Chondrocyte (in vitro differentiated cells): ENCODE results near the gene ENTPD5. TPM values are rescaled to one million over a fixed set of nuclear protein-coding genes. Genes with fewer than 3 reads are reported as not detected.

ENCODE experiments used
- DNase-seq: peaks from one replicate; pipeline ENCODE4 v3.0.0; 2021; ENCODE audit warnings: mixed read lengths, low spot score
- H3K27ac Mint-ChIP-seq: one replicate; pipeline ENCODE4 v1.8.0; 2021; ENCODE audit warnings: mild to moderate bottlenecking, moderate library complexity, mixed read lengths; ENCODE audit not compliant: unreplicated experiment
- H3K27me3 Mint-ChIP-seq: 2 replicates; pipeline ENCODE4 v1.8.0; 2021; ENCODE audit warnings: low read depth, mixed read lengths
- H3K36me3 Mint-ChIP-seq: 2 replicates; pipeline ENCODE4 v1.8.0; 2021; ENCODE audit warnings: low read depth, mixed read lengths
- H3K4me1 Mint-ChIP-seq: 2 replicates; pipeline ENCODE4 v1.8.0; 2021; ENCODE audit warnings: low read depth, mild to moderate bottlenecking, mixed read lengths
- H3K4me3 Mint-ChIP-seq: one replicate; pipeline ENCODE4 v1.8.0; 2021; ENCODE audit warnings: mild to moderate bottlenecking, moderate library complexity, mixed read lengths; ENCODE audit not compliant: unreplicated experiment
- H3K9me3 Mint-ChIP-seq: 2 replicates; pipeline ENCODE4 v1.8.0; 2021; ENCODE audit warnings: low read depth, mixed read lengths
- total RNA-seq: library from RNA; stranded (reverse); gene quantifications from 3 replicates; pipeline ENCODE4 v1.2.1, GENCODE V29; 2021
- TF ChIP-seq, protein P1 (sequence below): fragments of 200-600 bp; sonication (generic); IDR thresholded peaks from 2 replicates; pipeline ENCODE4 v1.5.0; 2021; ENCODE audit warnings: antibody characterized with exemption, mild to moderate bottlenecking, moderate library complexity

The ENTPD5 gene
- total RNA-seq, 1 donor from 2014 or later, result 19.3 TPM

DNA sequence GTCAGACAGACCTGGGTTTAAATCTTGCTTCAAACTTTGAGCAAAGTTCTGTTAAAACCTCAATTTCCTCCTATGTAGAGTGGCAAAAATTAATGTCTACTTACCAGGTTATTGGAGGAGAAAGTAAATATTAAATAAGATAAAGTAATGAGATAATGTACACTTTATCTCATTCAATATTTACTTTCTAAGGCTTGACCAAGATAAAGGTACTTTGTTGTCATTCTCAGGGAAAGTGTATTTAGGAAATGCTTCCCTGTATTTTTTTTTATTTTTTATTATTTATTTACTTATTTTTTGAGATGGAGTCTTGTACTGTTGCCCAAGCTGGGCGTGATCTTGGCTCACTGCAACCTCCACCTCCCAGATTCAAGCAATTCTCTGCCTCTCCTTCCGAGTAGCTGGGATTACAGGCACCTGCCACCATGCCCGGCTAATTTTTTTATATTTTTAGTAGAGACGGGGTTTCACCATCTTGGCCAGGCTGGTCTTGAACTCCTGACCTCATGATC lies 73.9 kb downstream of the ENTPD5 start:
- Mint-ChIP-seq H3K27me3 (no peaks in the 10 kb centered on the region), H3K27ac (no peak overlapping the region), H3K4me1 (peaks cover 6% of the 10 kb centered on the region), H3K36me3 (peaks cover 14% of the 10 kb centered on the region), H3K4me3 (no peak overlapping the region), H3K9me3 (no peaks in the 10 kb centered on the region)
- TF ChIP-seq, protein P1, sequence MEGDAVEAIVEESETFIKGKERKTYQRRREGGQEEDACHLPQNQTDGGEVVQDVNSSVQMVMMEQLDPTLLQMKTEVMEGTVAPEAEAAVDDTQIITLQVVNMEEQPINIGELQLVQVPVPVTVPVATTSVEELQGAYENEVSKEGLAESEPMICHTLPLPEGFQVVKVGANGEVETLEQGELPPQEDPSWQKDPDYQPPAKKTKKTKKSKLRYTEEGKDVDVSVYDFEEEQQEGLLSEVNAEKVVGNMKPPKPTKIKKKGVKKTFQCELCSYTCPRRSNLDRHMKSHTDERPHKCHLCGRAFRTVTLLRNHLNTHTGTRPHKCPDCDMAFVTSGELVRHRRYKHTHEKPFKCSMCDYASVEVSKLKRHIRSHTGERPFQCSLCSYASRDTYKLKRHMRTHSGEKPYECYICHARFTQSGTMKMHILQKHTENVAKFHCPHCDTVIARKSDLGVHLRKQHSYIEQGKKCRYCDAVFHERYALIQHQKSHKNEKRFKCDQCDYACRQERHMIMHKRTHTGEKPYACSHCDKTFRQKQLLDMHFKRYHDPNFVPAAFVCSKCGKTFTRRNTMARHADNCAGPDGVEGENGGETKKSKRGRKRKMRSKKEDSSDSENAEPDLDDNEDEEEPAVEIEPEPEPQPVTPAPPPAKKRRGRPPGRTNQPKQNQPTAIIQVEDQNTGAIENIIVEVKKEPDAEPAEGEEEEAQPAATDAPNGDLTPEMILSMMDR, result no peak
- DNase-seq, result no peak

DNA sequence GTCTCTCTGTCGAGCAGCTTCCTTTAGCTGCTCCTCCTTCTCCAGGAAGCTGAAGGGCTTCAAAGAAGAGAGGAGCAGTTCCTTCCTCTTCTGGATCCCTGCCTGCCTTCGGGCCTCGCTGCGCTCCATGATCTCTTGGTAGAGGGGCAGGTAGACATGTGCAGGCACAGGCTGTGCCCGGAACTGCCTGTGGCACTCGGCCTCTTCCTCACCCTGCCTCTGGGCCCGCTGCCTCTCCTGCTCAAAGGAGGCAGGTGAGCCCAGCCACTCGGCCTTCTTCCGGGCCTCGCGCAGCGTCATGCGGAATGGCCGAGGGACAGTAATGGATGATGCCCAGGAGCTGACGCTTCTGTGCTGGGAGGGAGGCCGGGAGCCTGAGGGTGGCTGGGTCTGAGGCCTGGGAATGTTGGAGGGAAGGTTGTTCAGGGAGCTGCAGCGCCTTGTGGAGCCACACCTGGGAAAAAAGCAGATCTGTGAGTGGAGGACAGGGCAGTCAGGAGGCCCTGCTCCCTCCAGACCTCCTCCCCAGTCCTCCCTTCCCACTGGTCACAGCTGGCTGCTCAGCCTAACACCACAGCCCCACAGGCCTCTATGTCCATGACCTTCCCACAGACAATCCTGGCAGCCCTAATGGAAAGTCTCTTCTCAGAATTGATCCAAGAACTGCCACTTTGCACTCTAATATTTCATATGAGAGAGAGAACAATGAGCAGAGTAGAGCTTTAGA lies 74.5 kb downstream of the ENTPD5 start:
- Mint-ChIP-seq H3K9me3 (no peaks in the 10 kb centered on the region), H3K27ac (no peak overlapping the region), H3K4me3 (no peak overlapping the region), H3K27me3 (no peaks in the 10 kb centered on the region), H3K36me3 (peaks cover 14% of the 10 kb centered on the region), H3K4me1 (peaks cover 2% of the 10 kb centered on the region)
- TF ChIP-seq, protein P1, result no peak
- DNase-seq, result no peak

GRCh38 chr14:73943083-73943482 lies 76.0 kb downstream of the ENTPD5 start:
- H3K9me3 Mint-ChIP-seq, result no peaks in the 10 kb centered on the region
- no peak for DNase-seq
- TF ChIP-seq, protein P1, result no peak
- no peaks in the 10 kb centered on the region for H3K4me1 Mint-ChIP-seq
- H3K4me3 Mint-ChIP-seq, result no peak overlapping the region
- no peak overlapping the region for H3K27ac Mint-ChIP-seq
- no peaks in the 10 kb centered on the region for H3K27me3 Mint-ChIP-seq
- peaks cover 14% of the 10 kb centered on the region for H3K36me3 Mint-ChIP-seq

- no peaks in the 10 kb centered on the region for H3K27me3 Mint-ChIP-seq
- H3K4me3 Mint-ChIP-seq, result no peak overlapping the region
- DNase-seq, result no peak
- TF ChIP-seq, protein P1, result no peak
- H3K27ac Mint-ChIP-seq, result no peak overlapping the region
- H3K4me1 Mint-ChIP-seq, result no peaks in the 10 kb centered on the region
- no peaks in the 10 kb centered on the region for H3K9me3 Mint-ChIP-seq
- H3K36me3 Mint-ChIP-seq, result peaks cover 16% of the 10 kb centered on the region
These were observed 76.9 kb downstream of the ENTPD5 start for GRCh38 chr14:73942180-73942579.

DNA sequence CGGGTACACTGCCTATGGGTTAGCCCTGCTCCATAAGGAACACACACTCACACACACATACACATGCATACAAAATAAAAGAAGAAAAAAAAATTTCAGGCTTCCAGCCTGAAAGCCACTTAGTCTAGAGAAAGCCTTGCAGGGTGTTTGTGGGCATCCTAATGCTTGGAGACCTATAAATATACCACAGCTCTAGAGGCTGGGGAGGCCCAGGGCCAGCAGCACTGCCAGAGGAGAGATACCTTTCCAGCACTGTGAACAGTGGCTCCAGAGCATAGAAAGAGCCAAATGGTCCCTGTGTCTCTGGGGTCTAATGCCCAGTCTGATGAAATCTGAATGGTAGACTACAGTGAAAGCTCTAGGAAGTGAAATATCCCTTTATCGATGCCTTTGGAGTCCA lies 82.1 kb downstream of the ENTPD5 start:
- Mint-ChIP-seq H3K27ac (no peak overlapping the region), H3K27me3 (no peaks in the 10 kb centered on the region), H3K4me3 (no peak overlapping the region), H3K36me3 (peaks cover 15% of the 10 kb centered on the region), H3K4me1 (no peaks in the 10 kb centered on the region), H3K9me3 (no peaks in the 10 kb centered on the region)
- TF ChIP-seq, protein P1, result no peak
- DNase-seq, result no peak
